HG02678 (cell line): Measurements from ENCODE around the gene OXSR1.

Experiments used
- ATAC-seq: cut with Tn5 transposase; IDR thresholded peaks from one replicate; pipeline ENCODE4 v1.9.1; 2021; ENCODE audit warnings: mild to moderate bottlenecking, moderate library complexity; ENCODE audit not compliant: unreplicated experiment

OXSR1 gene

GRCh38 chr3:38297947-38298711 is 132.8 kb downstream of the OXSR1 start:
- no peak for ATAC-seq
